WERI-Rb-1 (cell line): ENCODE data around the gene CFAP43.
A peak's percentile ranks its signal among the peaks of the same experiment; 100 is the strongest.

Experiments used
- DNase-seq: peaks from one replicate; pipeline ENCODE4 v3.0.0-alpha.2; 2020
- H3K27ac ChIP-seq: fragments of 250-450 bp; sonication (Bioruptor Pico); 2 replicates; pipeline ENCODE4 v1.5.1; 2020; ENCODE audit warnings: mild to moderate bottlenecking, moderate library complexity
- H3K27me3 ChIP-seq: fragments of 250-450 bp; sonication (Bioruptor Pico); 2 replicates; pipeline ENCODE4 v1.5.1; 2021; ENCODE audit warnings: mild to moderate bottlenecking, low read depth, moderate library complexity; ENCODE audit not compliant: insufficient read depth, severe bottlenecking
- H3K36me3 ChIP-seq: fragments of 250-450 bp; sonication (Bioruptor Pico); 2 replicates; pipeline ENCODE4 v1.5.1; 2020; ENCODE audit warnings: mild to moderate bottlenecking, moderate library complexity
- H3K4me3 ChIP-seq: 2 replicates; pipeline ENCODE4 v1.5.1; 2011; ENCODE audit warnings: low read depth, mild to moderate bottlenecking, control low read depth, low read length
- H3K9me3 ChIP-seq: fragments of 250-450 bp; sonication (Bioruptor Pico); 2 replicates; pipeline ENCODE4 v1.5.1; 2021; ENCODE audit warnings: mild to moderate bottlenecking, moderate library complexity; ENCODE audit not compliant: severe bottlenecking
- CTCF ChIP-seq: IDR thresholded peaks from 2 replicates; pipeline ENCODE4 v1.5.1; 2011; ENCODE audit warnings: low read depth, mild to moderate bottlenecking, control low read depth, inconsistent platforms, low read length

Gene CFAP43

GRCh38 chr10:104139221-104139620 lies 92.9 kb downstream of the CFAP43 start:
- DNase-seq = no peak
- peak; percentile 34; the same call in 1 of the 2 replicates for TF ChIP-seq CTCF
- no peaks in the 10 kb centered on the region for H3K27me3 ChIP-seq

GRCh38 chr10:104138131-104138530 lies 94.0 kb downstream of the CFAP43 start:
- Histone ChIP-seq H3K36me3 (no peaks in the 10 kb centered on the region), H3K4me3 (no peak overlapping the region)
- no peak for TF ChIP-seq CTCF

More at GRCh38 chr10:104139221-104139620, 92.9 kb downstream of the CFAP43 start:
- H3K36me3 ChIP-seq = no peaks in the 10 kb centered on the region
- no peaks in the 10 kb centered on the region for H3K9me3 ChIP-seq
- no peak overlapping the region for H3K27ac ChIP-seq
- no peak overlapping the region for H3K4me3 ChIP-seq

GRCh38 chr10:104130041-104130440 lies 102.1 kb downstream of the CFAP43 start:
- no peaks in the 10 kb centered on the region for H3K9me3 ChIP-seq
- TF ChIP-seq CTCF = no peak
- H3K36me3 ChIP-seq = no peaks in the 10 kb centered on the region
- DNase-seq = no peak
- no peak overlapping the region for H3K4me3 ChIP-seq
- H3K27ac ChIP-seq = no peak overlapping the region
- no peaks in the 10 kb centered on the region for H3K27me3 ChIP-seq

More at GRCh38 chr10:104138131-104138530, 94.0 kb downstream of the CFAP43 start:
- no peaks in the 10 kb centered on the region for H3K27me3 ChIP-seq
- DNase-seq = no peak
- H3K27ac ChIP-seq = no peak overlapping the region
- no peaks in the 10 kb centered on the region for H3K9me3 ChIP-seq

- no peak for DNase-seq
- Histone ChIP-seq H3K4me3 (no peak overlapping the region), H3K36me3 (no peaks in the 10 kb centered on the region), H3K9me3 (no peaks in the 10 kb centered on the region), H3K27ac (no peak overlapping the region), H3K27me3 (no peaks in the 10 kb centered on the region)
- no peak for TF ChIP-seq CTCF
These were observed 104.0 kb downstream of the CFAP43 start for GRCh38 chr10:104128214-104128613.

GRCh38 chr10:104127411-104127810 lies 104.8 kb downstream of the CFAP43 start:
- no peak overlapping the region for H3K4me3 ChIP-seq
- no peak overlapping the region for H3K27ac ChIP-seq
- DNase-seq = peak; percentile 13
- no peaks in the 10 kb centered on the region for H3K27me3 ChIP-seq
- no peaks in the 10 kb centered on the region for H3K36me3 ChIP-seq
- H3K9me3 ChIP-seq = no peaks in the 10 kb centered on the region
- peak; percentile 31 for TF ChIP-seq CTCF

- Histone ChIP-seq H3K36me3 (no peaks in the 10 kb centered on the region), H3K27me3 (no peaks in the 10 kb centered on the region), H3K9me3 (no peaks in the 10 kb centered on the region), H3K27ac (no peak overlapping the region), H3K4me3 (no peak overlapping the region)
- no peak for TF ChIP-seq CTCF
- DNase-seq = no peak
These were observed 108.8 kb downstream of the CFAP43 start for GRCh38 chr10:104123397-104123796.
